ENCODE data around the gene RANBP3.

GRCh38 chr19:6006896-6007295, 29.0 kb upstream of the RANBP3 start:
- TF ChIP-seq CTCF (IDR thresholded peaks at IDR 0.05) (no peak), POLR2A (IDR thresholded peaks at IDR 0.05) (no peak)

Data from adrenal gland (tissue), 5 donors.